Stimulated activated naive CD4-positive, alpha-beta T cell (primary cell): ENCODE measurements around the gene TACC3.

ENCODE experiments used
- DNase-seq, 6 experiments: peaks; one replicate each; lab custom pipeline; 2025; lab: John Stamatoyannopoulos, UW

TACC3 gene

DNA sequence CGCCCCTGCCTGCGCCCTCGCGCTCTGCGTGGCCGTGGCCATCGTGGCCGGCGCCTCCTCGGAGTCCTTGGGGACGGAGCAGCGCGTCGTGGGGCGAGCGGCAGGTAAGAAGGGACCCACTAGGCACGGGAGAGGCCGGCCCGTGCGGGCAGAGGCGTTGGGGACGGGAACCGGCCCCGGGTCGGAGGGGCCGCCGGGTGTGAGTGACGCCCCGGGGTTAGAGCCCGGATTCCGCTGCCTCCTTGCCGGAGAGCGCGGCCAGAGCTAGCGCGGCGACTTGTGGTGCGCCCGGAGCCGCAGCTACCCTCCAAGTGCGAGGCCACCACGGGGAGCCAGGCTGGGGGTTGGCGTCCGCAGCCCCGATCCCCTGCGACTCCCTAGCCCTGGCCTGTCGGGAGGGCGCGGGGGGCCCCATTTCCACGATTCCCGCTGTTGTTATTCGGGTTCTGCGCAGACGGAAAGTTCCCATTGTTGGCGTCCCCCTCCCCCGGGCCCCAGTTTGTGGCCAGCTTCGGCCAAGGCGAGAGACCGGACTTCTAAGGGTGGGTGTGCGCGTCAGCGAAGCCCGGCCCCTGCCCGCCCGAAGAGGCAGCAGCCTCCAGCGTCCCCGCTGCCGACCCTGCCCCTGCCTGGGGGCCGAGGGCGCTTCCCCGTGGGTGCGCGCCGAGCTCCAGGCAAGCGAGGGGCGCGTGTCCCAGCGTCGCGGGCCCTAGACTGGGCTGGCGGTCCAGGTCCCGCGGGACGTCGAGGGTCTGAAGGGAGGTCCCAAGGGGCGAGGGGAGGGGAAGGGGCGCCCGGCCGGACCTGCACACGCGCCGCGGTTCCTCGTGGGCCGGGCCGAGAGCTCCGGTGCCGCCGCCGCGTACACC, 72.9 kb downstream of the TACC3 start:
- DNase-seq = peak in 1 of 6 experiments; percentile 3
